ENCODE results near the gene CASK.
"Not testable (repeated sequence)": the region's sequence is repeated elsewhere in the genome, so short reads cannot be mapped to it uniquely, and the experiment has no call there.

Gene CASK

DNA sequence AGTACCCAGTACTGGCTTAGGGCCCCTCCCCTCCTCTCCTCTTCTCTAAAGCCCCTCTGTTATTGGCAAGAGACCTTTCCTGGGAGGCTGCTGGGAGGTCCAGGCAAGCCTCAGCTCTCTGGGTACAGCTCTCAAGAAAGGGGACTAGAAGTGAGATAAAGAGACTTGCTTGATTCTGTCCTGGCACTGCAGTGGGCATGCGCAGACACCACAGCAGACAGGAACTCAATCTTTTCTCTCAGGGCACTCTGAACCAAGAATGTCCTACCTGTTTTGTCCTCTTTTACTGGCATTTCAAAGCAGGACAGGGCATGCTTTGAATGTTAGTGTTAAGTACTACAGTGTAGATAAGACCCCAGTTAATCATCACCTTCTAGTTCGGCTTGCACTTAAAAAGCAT, 401.3 kb downstream of the CASK start:
- DNase-seq (ENCODE audit: low read depth in 2 of 3, low spot score in 2 of 3), result no peak

DNA sequence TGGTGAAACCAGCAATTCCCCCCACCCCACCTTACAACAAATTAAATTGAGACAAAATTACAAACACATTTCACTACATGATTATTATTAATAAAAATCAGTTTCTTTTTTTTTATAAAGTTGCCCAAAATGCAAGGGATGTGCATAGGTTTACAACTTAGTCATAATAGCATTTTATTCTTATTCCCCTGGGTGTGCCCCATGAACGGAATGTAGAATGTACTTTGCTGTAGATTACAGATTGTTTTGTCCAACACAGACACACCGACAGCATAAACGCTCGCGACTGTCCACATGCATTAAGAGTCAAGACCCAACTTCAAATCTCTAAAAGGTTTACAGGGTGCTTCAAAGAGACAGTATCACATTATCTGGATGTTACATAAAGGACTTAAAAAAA, 403.9 kb downstream of the CASK start:
- no peak for DNase-seq (ENCODE audit: low read depth in 2 of 3, low spot score in 2 of 3)

DNA sequence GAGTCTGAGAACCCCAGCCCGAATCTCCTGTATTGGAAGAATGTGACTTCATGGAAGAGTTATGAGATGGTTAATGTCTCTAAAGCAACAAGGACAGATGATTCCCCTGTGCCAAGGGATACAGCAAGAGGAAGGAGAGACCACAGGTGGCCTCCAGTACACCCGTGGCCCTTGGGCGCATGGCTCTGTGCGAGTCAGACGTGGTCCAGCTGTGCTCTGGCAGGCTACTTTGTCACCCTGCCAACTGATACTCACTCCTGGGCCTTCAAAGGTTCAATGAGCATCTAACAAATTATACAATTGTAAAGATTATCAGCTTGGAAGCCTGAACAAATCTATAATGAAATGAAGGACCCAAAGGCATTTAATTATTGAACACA, 404.5 kb downstream of the CASK start:
- DNase-seq (ENCODE audit: low read depth in 2 of 3, low spot score in 2 of 3), result no peak

DNA sequence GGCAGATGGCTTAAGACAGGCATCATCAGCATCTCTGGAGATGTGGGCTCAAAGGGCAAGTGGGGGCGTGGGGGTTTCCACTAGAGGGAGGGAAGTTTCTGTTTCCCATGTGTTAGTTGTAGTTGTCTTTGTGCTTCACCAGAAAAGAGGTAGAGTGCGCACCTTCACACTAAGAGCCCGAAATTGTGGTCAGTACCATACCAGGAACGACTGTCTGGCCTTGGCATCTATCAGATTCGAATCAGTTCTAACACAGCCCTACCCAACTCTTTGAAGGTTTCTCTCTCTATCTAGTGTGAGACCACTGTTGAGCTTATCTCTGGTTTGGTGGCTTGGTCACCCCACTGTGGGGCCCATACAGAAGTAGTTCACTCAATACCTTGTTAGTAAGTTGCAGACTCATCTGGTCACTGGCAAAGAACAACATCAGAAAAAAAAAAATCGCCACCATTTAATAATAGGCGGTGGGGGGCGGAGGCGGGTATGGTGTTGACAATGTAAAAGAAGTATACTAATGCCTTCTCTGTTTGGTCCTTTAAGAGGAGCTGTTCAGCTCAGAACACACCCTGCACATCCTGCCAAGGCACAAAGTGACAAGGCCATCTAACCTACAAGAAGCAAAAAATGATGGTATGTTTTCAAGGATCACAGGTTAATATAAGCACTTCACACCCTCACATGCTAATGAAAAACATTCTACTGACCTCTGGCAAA, 405.1 kb downstream of the CASK start:
- peak in 1 of 3 experiments; percentile 16 for DNase-seq (ENCODE audit: low read depth in 2 of 3, low spot score in 2 of 3)

DNA sequence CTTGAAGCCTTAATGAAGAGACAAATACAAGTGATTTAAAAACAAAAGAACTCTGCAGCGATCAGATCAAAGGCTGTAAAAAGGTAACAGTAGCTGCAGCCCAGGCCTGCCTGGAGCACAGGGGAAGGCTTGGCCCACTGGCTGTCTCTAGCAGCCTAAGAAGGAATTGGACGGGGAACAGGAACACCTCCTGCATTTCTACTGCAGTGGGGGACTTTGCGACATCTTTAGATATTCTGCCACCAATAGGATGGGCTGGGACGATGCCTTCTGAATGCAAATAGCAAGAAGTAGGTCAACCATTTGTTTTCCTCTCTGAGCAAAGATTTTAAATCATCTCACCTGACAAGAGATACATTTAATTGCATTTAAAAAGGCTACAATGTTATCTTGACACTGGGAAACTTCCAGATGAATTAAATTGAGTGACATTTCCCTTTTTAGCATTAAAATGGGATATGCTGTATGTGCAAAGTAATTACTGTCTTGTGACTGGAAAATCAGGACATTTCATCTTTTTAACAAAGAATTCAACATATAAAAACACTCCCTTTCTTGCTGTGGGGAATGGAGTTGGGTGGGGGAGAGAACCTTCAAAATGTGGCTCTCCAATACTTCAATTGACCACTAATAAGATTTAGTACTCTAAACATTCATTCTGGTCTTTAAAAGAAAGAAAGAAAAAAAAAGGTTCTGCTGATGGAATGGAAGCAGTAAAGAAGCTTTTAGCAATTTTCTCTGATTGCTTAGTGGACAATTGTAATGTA, 406.2 kb downstream of the CASK start:
- DNase-seq (ENCODE audit: low read depth in 2 of 3, low spot score in 2 of 3), result no peak

DNA sequence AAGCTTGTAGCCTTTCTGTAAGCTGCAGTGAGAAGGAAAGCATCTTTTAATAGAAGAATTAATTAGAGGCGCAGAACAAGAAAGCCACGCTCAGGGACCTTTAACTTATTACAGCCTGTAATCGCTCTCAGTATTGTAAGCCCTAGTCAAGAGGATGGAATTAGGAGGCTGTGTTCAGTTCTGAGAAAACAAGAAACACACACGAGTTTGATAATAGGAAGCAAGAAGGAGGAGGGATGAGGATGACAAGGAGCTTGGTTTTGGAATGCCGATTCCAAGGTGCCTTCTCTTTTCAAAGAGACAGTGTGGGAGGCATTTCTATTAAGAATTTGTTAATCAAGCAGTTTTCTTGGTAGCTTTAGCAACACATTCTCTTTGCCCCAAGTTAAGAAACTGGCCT, 406.9 kb downstream of the CASK start:
- DNase-seq (ENCODE audit: low read depth in 2 of 3, low spot score in 2 of 3), result no peak

DNA sequence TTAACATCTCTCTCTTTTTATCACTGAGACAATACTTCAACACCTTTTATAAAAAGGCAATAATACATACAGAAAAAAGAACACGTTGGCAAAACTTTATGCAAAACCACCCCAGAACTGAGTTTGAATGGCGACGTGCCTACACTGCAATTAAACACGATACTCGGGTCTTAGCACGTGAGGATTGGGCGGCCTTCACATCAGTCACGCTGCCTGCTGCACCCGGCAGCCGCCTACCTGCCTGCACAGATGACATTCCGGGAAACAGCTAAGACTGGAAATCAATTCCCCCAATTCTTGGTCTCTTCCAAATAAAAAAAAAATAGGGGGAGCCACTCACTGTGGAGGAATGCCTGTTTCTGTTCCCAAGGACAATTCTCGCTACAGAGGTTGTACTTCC, 408.0 kb downstream of the CASK start:
- DNase-seq (ENCODE audit: low read depth in 2 of 3, low spot score in 2 of 3), result no peak

DNA sequence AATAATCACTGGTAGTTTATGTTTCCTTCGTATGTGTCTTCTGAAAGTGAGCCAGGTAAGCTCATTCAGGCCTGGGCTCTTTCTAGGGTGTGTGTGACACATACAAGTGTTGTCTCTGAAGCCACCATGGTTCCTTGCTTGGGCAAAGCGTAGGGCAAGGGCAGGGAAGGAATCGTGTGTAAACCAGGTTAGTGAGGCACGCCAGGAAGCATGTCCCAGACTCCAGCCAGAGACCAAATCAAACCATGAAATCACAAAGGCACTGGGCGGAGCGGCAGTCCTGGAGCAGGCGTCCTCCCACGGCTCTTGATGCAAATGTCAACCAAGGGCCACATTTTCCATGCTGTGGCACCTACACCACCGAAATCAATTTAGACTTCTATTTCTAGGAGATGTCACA, 409.2 kb downstream of the CASK start:
- no peak for DNase-seq (ENCODE audit: low read depth in 2 of 3, low spot score in 2 of 3)

DNA sequence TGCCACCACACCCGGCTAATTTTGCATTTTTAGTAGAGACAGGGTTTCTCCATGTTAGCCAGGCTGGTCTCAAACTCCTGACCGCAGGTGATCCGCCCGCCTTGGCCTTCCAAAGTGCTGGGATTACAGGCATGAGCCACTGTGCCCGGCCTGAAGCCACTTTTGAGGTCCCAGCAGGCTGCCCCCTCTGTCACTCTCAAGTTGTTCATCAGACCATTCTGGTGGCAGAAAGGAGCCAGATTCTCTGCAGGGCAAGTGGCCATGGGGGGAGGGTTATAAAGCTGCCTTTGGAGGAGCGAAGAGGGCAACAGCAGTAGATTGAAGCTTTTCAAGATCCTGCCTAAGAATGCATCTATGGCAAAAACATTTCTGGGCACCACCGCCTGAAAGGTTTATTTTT, 410.5 kb downstream of the CASK start:
- DNase-seq (ENCODE audit: low read depth in 2 of 3, low spot score in 2 of 3), result not testable (repeated sequence)

DNA sequence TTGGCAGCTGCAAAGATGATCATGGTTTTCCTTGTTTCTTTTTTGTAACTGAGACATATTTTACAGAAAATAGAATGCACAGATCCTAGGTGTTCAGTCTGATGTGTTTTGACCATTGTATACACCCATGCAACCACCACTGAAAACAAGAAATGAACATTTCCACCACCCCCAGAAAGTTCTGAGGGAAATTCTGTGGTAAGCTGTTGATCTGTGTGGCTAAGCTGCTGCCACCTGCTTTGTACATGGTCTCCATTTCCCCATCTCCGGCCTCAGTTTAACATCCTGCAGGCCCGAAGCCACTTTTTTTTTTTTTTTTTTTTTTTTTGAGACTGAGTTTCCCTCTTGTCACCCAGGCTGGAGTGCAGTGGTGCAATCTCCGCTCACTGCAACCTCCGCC, 411.0 kb downstream of the CASK start:
- DNase-seq (ENCODE audit: low read depth in 2 of 3, low spot score in 2 of 3), result no peak

DNA sequence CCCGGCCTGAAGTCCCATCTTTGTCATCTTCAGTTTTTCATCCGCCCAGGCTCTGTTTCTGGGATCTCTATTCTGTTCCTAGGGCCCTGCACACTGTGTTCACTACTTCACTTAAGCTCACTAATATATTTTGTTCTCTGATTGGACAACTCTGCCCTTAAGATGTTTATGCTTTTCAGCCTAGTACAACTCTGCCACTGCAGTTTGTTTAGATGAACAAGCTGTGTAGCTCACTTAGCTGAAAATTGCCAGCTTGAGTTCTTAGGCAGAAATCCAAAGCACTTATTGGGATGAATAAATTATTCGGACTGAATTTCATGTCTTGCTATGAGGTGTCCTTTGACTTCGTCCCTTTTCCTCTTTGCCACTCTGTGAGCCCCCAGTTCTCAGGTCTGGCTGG, 415.4 kb downstream of the CASK start:
- DNase-seq (ENCODE audit: low read depth in 2 of 3, low spot score in 2 of 3), result no peak

DNA sequence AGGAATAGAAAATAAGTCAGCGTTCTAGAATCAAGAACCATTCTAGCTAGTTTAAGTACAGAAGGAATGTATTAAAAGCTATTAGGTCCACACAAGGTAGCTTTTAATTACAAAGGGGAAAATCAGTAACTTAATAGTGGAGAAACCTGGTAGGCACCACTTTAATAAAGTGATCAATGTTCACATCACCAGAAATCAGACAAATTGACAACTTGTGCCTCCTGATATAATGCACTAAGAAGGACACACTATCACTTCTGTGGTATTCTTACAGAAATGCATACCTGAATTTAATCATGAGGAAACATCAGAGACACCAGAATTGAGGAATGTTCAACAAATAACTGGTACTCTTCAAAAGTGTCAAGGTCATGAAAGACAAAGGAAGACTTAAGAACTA, 421.4 kb downstream of the CASK start:
- no peak for DNase-seq (ENCODE audit: low read depth in 2 of 3, low spot score in 2 of 3)

DNA sequence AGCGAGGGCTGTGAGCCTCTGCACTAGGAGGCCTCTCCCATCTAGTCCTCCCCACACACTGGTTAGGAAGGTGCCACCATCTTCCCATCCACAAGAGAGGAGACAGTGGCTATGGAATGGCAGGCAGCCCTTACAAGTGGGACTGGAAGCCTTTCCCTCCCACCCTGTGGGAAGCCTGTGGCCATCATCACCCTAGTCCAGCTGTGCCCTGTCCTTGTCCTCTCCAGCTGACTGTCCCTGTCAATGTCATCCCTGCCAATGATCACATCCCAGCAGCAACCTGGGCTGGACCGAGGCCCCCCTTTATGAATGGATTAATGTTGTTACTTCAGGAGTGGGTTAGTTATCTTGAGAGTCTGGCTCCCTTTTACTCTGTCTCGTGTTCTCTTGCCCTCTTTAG, 423.4 kb downstream of the CASK start:
- DNase-seq (ENCODE audit: low read depth in 2 of 3, low spot score in 2 of 3), result no peak

DNA sequence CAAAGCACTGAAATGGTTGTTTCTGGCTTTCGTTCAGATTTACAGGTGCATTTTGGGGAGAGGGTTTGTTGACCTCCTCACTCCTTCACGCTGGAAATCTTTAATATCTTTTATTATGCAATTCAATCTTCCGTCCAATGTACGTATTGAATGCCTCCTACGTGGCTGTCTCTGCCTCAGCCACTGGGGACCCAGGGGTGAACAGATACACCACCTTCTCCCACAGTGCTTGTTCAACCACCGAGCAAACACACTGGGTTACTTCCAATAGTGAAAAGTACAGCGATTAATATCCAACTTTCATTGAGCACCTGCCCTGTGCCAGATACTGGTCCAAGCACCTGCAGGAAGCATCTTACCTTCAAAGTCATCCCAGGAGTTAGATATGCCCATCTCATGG, 424.2 kb downstream of the CASK start:
- no peak for DNase-seq (ENCODE audit: low read depth in 2 of 3, low spot score in 2 of 3)

DNA sequence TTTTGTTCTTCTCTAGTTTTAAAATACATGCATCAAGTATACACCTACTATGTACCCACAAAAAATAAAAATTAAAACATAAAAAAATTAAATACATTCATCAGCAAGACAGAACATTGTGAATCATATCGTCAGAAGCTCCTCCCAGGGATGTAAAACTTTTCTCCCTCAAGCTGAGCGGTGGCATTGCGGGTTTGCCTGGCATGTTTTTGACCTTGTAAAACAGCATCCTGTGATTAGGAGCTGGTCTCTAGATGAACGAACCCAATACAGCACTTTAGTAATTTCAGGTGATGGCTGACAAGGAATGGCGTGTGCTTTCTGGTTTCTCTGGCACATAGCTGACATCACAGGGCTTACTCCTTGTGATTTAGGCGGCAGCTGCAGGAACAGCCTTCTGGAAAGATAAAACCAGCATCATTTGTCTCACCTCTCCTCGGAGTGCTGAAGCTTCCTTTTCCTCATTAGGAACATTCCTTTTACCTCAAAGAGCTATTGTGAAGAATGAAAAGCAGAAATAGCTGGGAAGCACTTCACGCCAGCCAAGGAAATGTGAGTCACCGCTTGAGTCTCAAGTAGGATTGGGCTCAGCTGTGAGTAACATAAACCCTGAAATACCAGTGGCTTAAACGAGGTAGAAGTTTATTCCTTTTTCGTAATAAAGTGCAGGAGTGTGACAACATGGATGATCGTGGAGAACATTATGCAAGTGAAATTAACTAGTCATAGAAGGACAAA, 431.9 kb downstream of the CASK start:
- DNase-seq (ENCODE audit: low read depth in 2 of 3, low spot score in 2 of 3), result no peak

DNA sequence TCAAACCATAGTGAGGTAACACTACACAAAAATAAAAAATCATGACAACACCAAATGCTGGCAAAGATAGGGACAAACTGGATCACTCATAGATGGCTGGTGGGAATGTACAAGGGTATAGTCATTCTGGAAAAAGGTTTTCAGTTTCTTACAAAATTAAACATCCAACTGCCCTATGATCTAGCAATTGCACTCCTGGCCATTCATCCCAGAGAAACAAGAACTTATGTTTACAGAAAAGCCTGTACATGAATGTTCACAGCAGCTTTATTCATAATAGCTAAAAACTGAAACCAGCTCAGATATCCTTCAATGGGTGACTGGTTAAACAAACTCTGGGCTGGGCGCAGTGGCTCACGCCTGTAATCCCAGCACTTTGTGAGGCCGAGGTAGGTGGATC, 432.9 kb downstream of the CASK start:
- no peak for DNase-seq (ENCODE audit: low read depth in 2 of 3, low spot score in 2 of 3)

DNA sequence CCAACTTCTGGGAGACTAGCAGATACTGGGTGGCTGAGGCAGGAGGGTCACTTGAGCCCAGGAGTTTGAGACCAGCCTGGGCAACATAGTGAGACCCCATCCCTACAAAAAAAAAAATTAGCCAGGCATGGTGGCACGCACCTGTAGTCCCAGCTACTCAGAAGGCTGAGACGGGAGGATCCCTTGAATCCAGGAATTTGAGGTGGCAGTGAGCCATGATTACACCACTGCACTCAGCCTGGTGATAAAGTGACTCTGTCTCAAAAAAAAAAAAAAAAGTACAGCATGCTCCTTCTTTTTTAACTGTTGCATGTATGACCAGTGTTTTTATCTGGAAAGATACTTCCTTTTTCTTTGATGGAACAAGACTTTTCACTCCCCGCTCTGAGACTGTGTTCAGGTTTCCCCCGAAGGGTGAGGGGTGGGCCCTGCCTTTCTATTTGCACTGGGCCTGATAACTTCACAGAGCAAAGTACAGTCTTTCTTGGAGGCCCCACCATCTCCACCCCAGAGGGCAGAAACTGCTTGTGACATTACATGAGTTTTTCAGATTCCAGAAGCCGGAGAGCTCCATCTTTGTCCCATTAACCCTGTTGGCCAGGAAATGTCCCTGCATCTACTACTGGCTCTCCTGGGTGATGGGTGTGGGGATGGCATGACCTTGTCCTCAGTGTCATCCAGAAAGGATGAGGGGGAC, 441.1 kb downstream of the CASK start:
- no peak for DNase-seq (ENCODE audit: low read depth in 2 of 3, low spot score in 2 of 3)

DNA sequence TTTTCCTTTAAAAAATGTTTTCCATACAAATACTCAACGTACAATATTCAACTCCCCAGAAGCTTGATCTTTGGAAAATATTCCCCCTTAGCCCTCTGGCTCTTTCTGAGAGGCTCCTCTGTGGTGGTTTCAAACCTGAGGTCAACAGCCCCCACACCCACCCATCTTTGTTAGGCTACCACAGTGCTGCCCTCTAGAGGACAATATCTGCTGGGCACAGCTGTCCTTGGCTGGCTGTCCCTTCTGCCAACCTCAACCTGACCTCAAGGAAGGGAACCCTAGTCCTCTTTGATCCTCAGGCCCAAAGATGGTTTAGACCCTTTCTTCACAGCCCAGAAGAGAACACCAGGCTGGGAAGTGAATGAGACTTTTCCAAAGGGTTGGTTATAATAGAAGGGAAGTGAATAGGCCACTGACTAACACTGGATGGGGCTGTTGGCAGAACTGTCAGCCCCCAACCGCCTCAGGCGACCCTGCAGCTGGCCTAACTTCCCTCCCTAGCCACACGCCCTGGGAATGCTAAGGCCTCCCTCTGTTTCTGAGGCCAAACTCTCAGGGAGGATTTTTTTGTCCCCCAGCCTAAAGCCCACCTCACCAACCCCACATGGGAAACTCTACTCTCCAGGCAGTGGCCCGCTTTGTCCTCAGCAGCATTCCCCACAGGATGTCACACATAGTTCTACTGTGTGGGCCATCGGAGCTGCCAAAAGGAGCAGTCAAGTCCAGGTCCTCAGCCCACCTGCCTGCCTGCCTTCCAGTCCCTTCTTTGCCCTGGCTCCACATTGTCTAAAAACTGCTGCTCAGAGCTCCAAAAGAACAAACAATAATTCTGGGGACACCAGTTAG, 441.9 kb downstream of the CASK start:
- DNase-seq (ENCODE audit: low read depth in 2 of 3, low spot score in 2 of 3), result no peak

DNA sequence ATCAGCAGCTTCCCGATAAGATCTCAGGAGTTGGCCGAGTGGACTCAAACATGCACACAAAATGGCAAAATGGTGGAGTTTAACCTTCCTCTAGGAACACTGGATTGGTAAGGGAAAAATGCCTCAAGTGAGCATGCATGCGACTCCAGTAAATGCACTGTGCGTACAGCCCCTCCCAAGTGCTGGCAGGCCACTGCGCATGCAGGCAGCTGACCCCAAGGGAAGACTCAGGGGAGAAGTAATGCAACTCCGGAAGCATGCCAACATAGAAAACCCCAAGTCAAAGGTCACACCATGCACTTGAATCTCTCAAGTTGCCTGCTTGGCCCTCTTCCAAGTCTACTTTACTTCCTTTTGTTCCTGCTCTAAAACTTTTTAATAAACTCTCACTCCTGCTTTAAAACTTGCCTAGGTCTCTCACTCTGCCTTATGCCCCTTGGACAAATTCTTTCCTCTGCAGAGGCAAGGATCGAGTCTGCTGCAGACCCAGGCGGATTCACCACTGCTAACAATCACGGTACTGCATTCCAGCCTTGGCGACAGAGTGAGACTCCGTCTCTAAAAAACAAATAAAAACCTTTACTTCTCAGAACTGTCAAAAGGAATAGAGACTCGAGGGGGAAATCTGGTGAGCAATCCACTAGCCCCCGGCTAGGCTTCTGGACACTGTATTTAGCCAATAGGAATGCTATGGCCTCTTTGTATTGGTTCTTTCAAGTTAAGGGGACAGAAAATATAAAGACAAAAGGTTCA, 442.7 kb downstream of the CASK start:
- no peak for DNase-seq (ENCODE audit: low read depth in 2 of 3, low spot score in 2 of 3)

DNA sequence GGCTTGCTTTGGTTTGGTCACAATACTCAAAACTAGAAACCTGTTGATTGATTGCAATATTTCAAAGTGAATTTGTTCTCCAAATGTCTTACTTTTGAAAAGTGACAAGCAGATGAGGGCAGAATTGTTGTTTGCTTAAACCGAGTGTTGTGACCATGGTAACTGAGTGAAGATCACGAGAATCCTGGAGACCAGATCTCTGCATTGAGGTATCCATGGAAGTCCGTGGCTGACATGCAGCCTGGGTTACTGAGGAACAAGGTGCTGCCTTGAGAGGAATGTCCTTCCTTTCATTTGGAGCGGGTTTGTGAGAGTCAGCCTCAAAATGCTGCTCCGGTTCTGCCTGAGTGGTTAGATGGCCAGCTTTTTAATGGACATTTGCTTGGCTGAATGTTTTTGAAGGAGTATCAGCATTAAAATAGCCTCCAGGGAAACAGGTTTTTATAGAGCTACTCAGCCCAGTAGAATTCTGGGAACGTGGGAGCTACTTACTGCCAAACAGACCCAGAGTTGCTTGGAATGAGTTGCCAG, 444.9 kb downstream of the CASK start:
- no peak for DNase-seq (ENCODE audit: low read depth in 2 of 3, low spot score in 2 of 3)
